Fibroblast of lung (primary cell): ENCODE measurements around the gene ZNF697. TPM values are rescaled to one million over a fixed set of nuclear protein-coding genes. Genes with fewer than 3 reads are reported as not detected.

Experiments
- DNase-seq, 2 donors: peaks; one replicate each; pipeline versions ENCODE4 v3.0.0 to v3.0.0-alpha.2; 2010; ENCODE audit warnings: low read depth in 2 of 2
- H2AFZ ChIP-seq: 2 replicates; pipeline ENCODE4 v1.5.1; 2012; ENCODE audit warnings: low read length, control low read depth, inconsistent platforms
- H3K27ac ChIP-seq: 2 replicates; pipeline ENCODE4 v1.5.1; 2011; ENCODE audit warnings: low read length, control low read depth; ENCODE audit not compliant: insufficient read depth
- H3K27me3 ChIP-seq: 2 replicates; pipeline ENCODE4 v1.5.1; 2011; ENCODE audit warnings: mild to moderate bottlenecking, low read length; ENCODE audit not compliant: control insufficient read depth, insufficient read depth
- H3K36me3 ChIP-seq: 2 replicates; pipeline ENCODE4 v1.5.1; 2011; ENCODE audit warnings: low read length; ENCODE audit not compliant: control insufficient read depth, insufficient read depth
- H3K4me1 ChIP-seq: 2 replicates; pipeline ENCODE4 v1.5.1; 2011; ENCODE audit warnings: low read length; ENCODE audit not compliant: control insufficient read depth, insufficient read depth; ENCODE audit errors: extremely low read depth
- H3K4me2 ChIP-seq: 2 replicates; pipeline ENCODE4 v1.5.1; 2011; ENCODE audit warnings: low read length, control low read depth; ENCODE audit not compliant: insufficient read depth; ENCODE audit errors: extremely low read depth
- H3K4me3 ChIP-seq, 4 experiments: fragments of 200-600 bp in 1 of 4; sonication (generic) in 1 of 4; replicated peaks in 1 of 4; 2 replicates each; pipeline ENCODE4 v1.5.1; 2011 to 2016; ENCODE audit warnings: low read length in 4 of 4, low read depth in 3 of 4, mild to moderate bottlenecking in 3 of 4, control low read depth in 2 of 4, inconsistent platforms in 1 of 4, mixed read lengths in 1 of 4; ENCODE audit not compliant: insufficient read depth in 1 of 4; ENCODE audit errors: control extremely low read depth in 1 of 4
- H3K79me2 ChIP-seq: 2 replicates; pipeline ENCODE4 v1.5.1; 2012; ENCODE audit warnings: mild to moderate bottlenecking, low read length, inconsistent platforms; ENCODE audit not compliant: control insufficient read depth, insufficient read depth
- H3K9ac ChIP-seq: 2 replicates; pipeline ENCODE4 v1.5.1; 2011; ENCODE audit warnings: mild to moderate bottlenecking, low read length, control low read depth; ENCODE audit not compliant: insufficient read depth
- H3K9me3 ChIP-seq: 2 replicates; pipeline ENCODE4 v1.5.1; 2012; ENCODE audit warnings: low read depth, low read length; ENCODE audit not compliant: control insufficient read depth, insufficient read depth
- H4K20me1 ChIP-seq: 2 replicates; pipeline ENCODE4 v1.5.1; 2011; ENCODE audit warnings: low read length; ENCODE audit not compliant: control insufficient read depth, insufficient read depth; ENCODE audit errors: extremely low read depth
- CTCF ChIP-seq, 2 donors: IDR thresholded peaks in 1 of 2; conservative IDR thresholded peaks in 1 of 2; 1 replicate in 1 of 2; 2 replicates in 1 of 2; pipeline ENCODE4 v1.5.1; 2011 to 2012; ENCODE audit warnings: low read length in 2 of 2, control low read depth in 1 of 2, inconsistent platforms in 1 of 2, low read depth in 1 of 2, mild to moderate bottlenecking in 1 of 2
- EZH2 ChIP-seq: IDR thresholded peaks from 2 replicates; pipeline ENCODE4 v1.5.1; 2012; ENCODE audit warnings: low read length, control low read depth, mild to moderate bottlenecking; ENCODE audit errors: missing control alignments
- polyA plus RNA-seq, 2 donors: library from polyadenylated mRNA; depleted of rRNA in 1 of 2; stranded (reverse) in 1 of 2; unstranded in 1 of 2; fragments of >200 nt; gene quantifications; 2 replicates each; pipeline ENCODE4 v1.2.1, GENCODE V29; 2011 to 2012; ENCODE audit warnings: missing spikeins in 1 of 2
- total RNA-seq: library from RNA; depleted of rRNA; stranded (reverse); fragments of >200 nt; gene quantifications from 2 replicates; pipeline ENCODE4 v1.2.1, GENCODE V29; 2014

Gene ZNF697
- total and polyA plus RNA-seq, 2 donors (not counting 1 experiment from before 2014, with no cell fraction given) = 9.6 to 23.0 TPM

GRCh38 chr1:119670898-119671297 lies 22.8 kb upstream of the ZNF697 start:
- Histone ChIP-seq H3K9ac (no peak overlapping the region), H3K27me3 (no peaks in the 10 kb centered on the region), H3K79me2 (no peaks in the 10 kb centered on the region), H3K9me3 (no peaks in the 10 kb centered on the region), H3K4me1 (peaks cover 17% of the 10 kb centered on the region), H2AFZ (no peak overlapping the region), H3K36me3 (no peaks in the 10 kb centered on the region), H3K4me2 (no peak overlapping the region), H4K20me1 (no peaks in the 10 kb centered on the region), H3K27ac (no peak overlapping the region), H3K4me3 (no peak overlapping the region)
- TF ChIP-seq CTCF (conservative IDR thresholded peaks at IDR 0.05 in 1 of 2, IDR thresholded peaks at IDR 0.05 in 1 of 2; ENCODE audit: low read depth in 1 of 2, low read length in 2 of 2) = no peak
- no peak for TF ChIP-seq EZH2
- no peak for DNase-seq

GRCh38 chr1:119667173-119667572 lies 19.1 kb upstream of the ZNF697 start:
- TF ChIP-seq EZH2 (no peak), CTCF (conservative IDR thresholded peaks at IDR 0.05 in 1 of 2, IDR thresholded peaks at IDR 0.05 in 1 of 2; ENCODE audit: low read depth in 1 of 2, low read length in 2 of 2) (no peak)
- no peaks in the 10 kb centered on the region for H3K36me3 ChIP-seq
- H3K79me2 ChIP-seq = no peaks in the 10 kb centered on the region
- H3K27ac ChIP-seq = no peak overlapping the region
- no peaks in the 10 kb centered on the region for H4K20me1 ChIP-seq
- DNase-seq = no peak
- H3K4me3 ChIP-seq = no peak overlapping the region
- H3K9ac ChIP-seq = no peak overlapping the region
- H3K4me2 ChIP-seq = no peak overlapping the region
- H2AFZ ChIP-seq = no peak overlapping the region
- H3K9me3 ChIP-seq = no peaks in the 10 kb centered on the region
- peaks cover 7% of the 10 kb centered on the region for H3K27me3 ChIP-seq
- H3K4me1 ChIP-seq = no peaks in the 10 kb centered on the region

GRCh38 chr1:119664067-119664466 lies 16.0 kb upstream of the ZNF697 start:
- TF ChIP-seq EZH2 = no peak
- TF ChIP-seq CTCF (conservative IDR thresholded peaks at IDR 0.05 in 1 of 2, IDR thresholded peaks at IDR 0.05 in 1 of 2; ENCODE audit: low read depth in 1 of 2, low read length in 2 of 2) = no peak
- no peaks in the 10 kb centered on the region for H3K79me2 ChIP-seq
- H3K9me3 ChIP-seq = no peaks in the 10 kb centered on the region
- no peaks in the 10 kb centered on the region for H3K36me3 ChIP-seq
- no peaks in the 10 kb centered on the region for H4K20me1 ChIP-seq
- H3K4me3 ChIP-seq = no peak overlapping the region
- H3K4me2 ChIP-seq = no peak overlapping the region
- no peak overlapping the region for H2AFZ ChIP-seq
- no peak for DNase-seq
- H3K9ac ChIP-seq = no peak overlapping the region
- H3K27me3 ChIP-seq = peaks cover 7% of the 10 kb centered on the region
- H3K4me1 ChIP-seq = no peaks in the 10 kb centered on the region
- H3K27ac ChIP-seq = no peak overlapping the region
